Mesothelial cell of epicardium (in vitro differentiated cells): ENCODE measurements around the gene CTSW. TPM values are rescaled to one million over a fixed set of nuclear protein-coding genes. Genes with fewer than 3 reads are reported as not detected.

Experiments
- DNase-seq, 2 experiments: peaks; one replicate each; pipeline ENCODE4 v3.0.0; 2021; ENCODE audit warnings: low spot score in 2 of 2; ENCODE audit not compliant: unreplicated experiment in 2 of 2
- H3K27ac Mint-ChIP-seq: 2 replicates; pipeline ENCODE4 v1.8.0; 2021; ENCODE audit warnings: mixed read lengths
- H3K27me3 Mint-ChIP-seq: 2 replicates; pipeline ENCODE4 v1.8.0; 2021; ENCODE audit warnings: low read depth, mixed read lengths
- H3K36me3 Mint-ChIP-seq: 2 replicates; pipeline ENCODE4 v1.8.0; 2021; ENCODE audit warnings: mixed read lengths
- H3K4me1 Mint-ChIP-seq: 2 replicates; pipeline ENCODE4 v1.8.0; 2021; ENCODE audit warnings: mixed read lengths
- H3K4me3 Mint-ChIP-seq: 2 replicates; pipeline ENCODE4 v1.8.0; 2021; ENCODE audit warnings: mild to moderate bottlenecking, moderate library complexity, mixed read lengths
- H3K9me3 Mint-ChIP-seq: 2 replicates; pipeline ENCODE4 v1.8.0; 2021; ENCODE audit warnings: mixed read lengths
- CTCF ChIP-seq: fragments of 200-600 bp; sonication (generic); IDR thresholded peaks from one replicate; pipeline ENCODE4 v1.5.0; 2021; ENCODE audit warnings: antibody characterized with exemption; ENCODE audit not compliant: unreplicated experiment
- total RNA-seq: library from RNA; stranded (reverse); gene quantifications from 3 replicates; pipeline ENCODE4 v1.2.1, GENCODE V29; 2021

CTSW gene
- total RNA-seq, 1 donor from 2014 or later, result not detected

- H3K27ac Mint-ChIP-seq, result no peak within 1 kb of the TSS
- H3K36me3 Mint-ChIP-seq, result no peaks in the 10 kb centered on the region
- H3K9me3 Mint-ChIP-seq, result no peaks in the 10 kb centered on the region
- DNase-seq, result peak in 1 of 2 experiments; percentile 70
- H3K4me1 Mint-ChIP-seq, result peaks cover 3% of the 10 kb centered on the region
- peak within 1 kb of the TSS; percentile 59 for H3K4me3 Mint-ChIP-seq
- peaks cover 83% of the 10 kb centered on the region for H3K27me3 Mint-ChIP-seq
- no peak for TF ChIP-seq CTCF
These were observed 20.7 kb downstream of the CTSW start, which contains the start of gene FOSL1 for GRCh38 chr11:65900125-65900898. FOSL1 (minus strand) TSS chr11:65900388; CDS start chr11:65900339, 49 bp downstream.

GRCh38 chr11:65900899-65901180 is 21.2 kb downstream of the CTSW start:
- DNase-seq, result no peak
- Mint-ChIP-seq H3K4me1 (peaks cover 3% of the 10 kb centered on the region), H3K36me3 (no peaks in the 10 kb centered on the region), H3K27me3 (peaks cover 78% of the 10 kb centered on the region), H3K27ac (no peak overlapping the region), H3K9me3 (no peaks in the 10 kb centered on the region), H3K4me3 (peak overlapping the region; percentile 59)
- no peak for TF ChIP-seq CTCF

- no peak for DNase-seq
- no peak overlapping the region for H3K27ac Mint-ChIP-seq
- H3K27me3 Mint-ChIP-seq, result peaks cover 64% of the 10 kb centered on the region
- H3K36me3 Mint-ChIP-seq, result no peaks in the 10 kb centered on the region
- peaks cover 3% of the 10 kb centered on the region for H3K4me1 Mint-ChIP-seq
- no peaks in the 10 kb centered on the region for H3K9me3 Mint-ChIP-seq
- no peak overlapping the region for H3K4me3 Mint-ChIP-seq
- no peak for TF ChIP-seq CTCF
These were observed 23.4 kb downstream of the CTSW start for GRCh38 chr11:65903068-65903481.

- no peak for DNase-seq
- H3K4me3 Mint-ChIP-seq, result no peak overlapping the region
- H3K9me3 Mint-ChIP-seq, result no peaks in the 10 kb centered on the region
- peaks cover 2% of the 10 kb centered on the region for H3K4me1 Mint-ChIP-seq
- H3K27ac Mint-ChIP-seq, result no peak overlapping the region
- TF ChIP-seq CTCF, result no peak
- peaks cover 59% of the 10 kb centered on the region for H3K27me3 Mint-ChIP-seq
- no peaks in the 10 kb centered on the region for H3K36me3 Mint-ChIP-seq
These were observed 24.1 kb downstream of the CTSW start for GRCh38 chr11:65903715-65904114.

- Mint-ChIP-seq H3K27me3 (peaks cover 44% of the 10 kb centered on the region), H3K27ac (no peak overlapping the region), H3K4me3 (no peak overlapping the region), H3K4me1 (peaks cover 2% of the 10 kb centered on the region), H3K36me3 (no peaks in the 10 kb centered on the region), H3K9me3 (no peaks in the 10 kb centered on the region)
- DNase-seq, result no peak
- TF ChIP-seq CTCF, result no peak
These were observed 27.0 kb downstream of the CTSW start for GRCh38 chr11:65906602-65907001.
